HUES64 (cell line): ENCODE measurements around the gene EIF4E.
"Not testable (repeated sequence)": the region's sequence is repeated elsewhere in the genome, so short reads cannot be mapped to it uniquely, and the experiment has no call there.

Experiments used
- H3K27ac ChIP-seq: 2 replicates; pipeline ENCODE4 v1.7.0; 2013; ENCODE audit warnings: low read depth, low read length, inconsistent platforms
- H3K27me3 ChIP-seq: 2 replicates; pipeline ENCODE4 v1.6.1; 2013; ENCODE audit warnings: mild to moderate bottlenecking, low read length; ENCODE audit not compliant: insufficient read depth
- H3K36me3 ChIP-seq: 2 replicates; pipeline ENCODE4 v1.6.1; 2013; ENCODE audit warnings: mild to moderate bottlenecking, low read length; ENCODE audit not compliant: insufficient read depth
- H3K4me1 ChIP-seq: 2 replicates; pipeline ENCODE4 v1.6.1; 2013; ENCODE audit warnings: mild to moderate bottlenecking, low read length, moderate library complexity; ENCODE audit not compliant: insufficient read depth
- H3K4me3 ChIP-seq: 2 replicates; pipeline ENCODE4 v1.5.1; 2013; ENCODE audit warnings: mild to moderate bottlenecking, low read length, moderate library complexity
- H3K9ac ChIP-seq: 2 replicates; pipeline ENCODE4 v1.6.1; 2013; ENCODE audit warnings: mild to moderate bottlenecking, low read depth, low read length
- H3K9me3 ChIP-seq: 2 replicates; pipeline ENCODE4 v1.6.1; 2013; ENCODE audit warnings: low read depth, low read length; ENCODE audit not compliant: insufficient read depth
- WGBS: fragments of 150-250, 120-280 bp; methylation state at CpG from one replicate; pipeline ENCODE4 v1.1.7; 2013; ENCODE audit warnings: missing lambda C conversion rate; 5-methylcytosine and 5-hydroxymethylcytosine counted together

EIF4E gene

GRCh38 chr4:98872120-98872906, 56.6 kb downstream of the EIF4E start:
- 88% methylated on average over 3 of the region's 3 CpGs for WGBS
- not testable (repeated sequence) for H3K9ac ChIP-seq, H3K4me1 ChIP-seq, H3K4me3 ChIP-seq, H3K27me3 ChIP-seq, H3K9me3 ChIP-seq, H3K36me3 ChIP-seq, H3K27ac ChIP-seq

- Histone ChIP-seq H3K4me1 (no peaks in the 10 kb centered on the region), H3K27me3 (no peaks in the 10 kb centered on the region), H3K27ac (no peak overlapping the region), H3K36me3 (no peaks in the 10 kb centered on the region), H3K9ac (no peak overlapping the region), H3K4me3 (no peak overlapping the region), H3K9me3 (no peaks in the 10 kb centered on the region)
- no CpG with 5 or more reads among the region's 1 CpG for WGBS
These were observed 61.3 kb downstream of the EIF4E start for GRCh38 chr4:98867648-98868047.

- Histone ChIP-seq H3K27ac (no peak overlapping the region), H3K9me3 (no peaks in the 10 kb centered on the region), H3K4me1 (no peaks in the 10 kb centered on the region), H3K36me3 (no peaks in the 10 kb centered on the region), H3K9ac (no peak overlapping the region), H3K27me3 (no peaks in the 10 kb centered on the region), H3K4me3 (no peak overlapping the region)
- 97% methylated on average over 6 of the region's 6 CpGs for WGBS
These were observed 63.9 kb downstream of the EIF4E start for GRCh38 chr4:98865059-98865458.

GRCh38 chr4:98864560-98864959, 64.4 kb downstream of the EIF4E start:
- WGBS: 89% methylated on average over 7 of the region's 7 CpGs
- no peak overlapping the region for H3K4me3 ChIP-seq
- H3K4me1 ChIP-seq: no peaks in the 10 kb centered on the region
- no peaks in the 10 kb centered on the region for H3K36me3 ChIP-seq
- H3K9me3 ChIP-seq: no peaks in the 10 kb centered on the region
- H3K9ac ChIP-seq: no peak overlapping the region
- H3K27me3 ChIP-seq: no peaks in the 10 kb centered on the region
- no peak overlapping the region for H3K27ac ChIP-seq

- Histone ChIP-seq H3K4me1 (no peaks in the 10 kb centered on the region), H3K27ac (no peak overlapping the region), H3K9me3 (no peaks in the 10 kb centered on the region), H3K4me3 (no peak overlapping the region), H3K27me3 (no peaks in the 10 kb centered on the region), H3K9ac (no peak overlapping the region), H3K36me3 (no peaks in the 10 kb centered on the region)
- 82% methylated on average over 2 of the region's 3 CpGs for WGBS
These were observed 66.6 kb downstream of the EIF4E start for GRCh38 chr4:98862371-98862770.

- Histone ChIP-seq H3K36me3 (no peaks in the 10 kb centered on the region), H3K4me1 (no peaks in the 10 kb centered on the region), H3K27me3 (no peaks in the 10 kb centered on the region), H3K9me3 (no peaks in the 10 kb centered on the region), H3K9ac (no peak overlapping the region), H3K4me3 (no peak overlapping the region), H3K27ac (no peak overlapping the region)
- WGBS: 92% methylated on average over 2 of the region's 3 CpGs
These were observed 67.6 kb downstream of the EIF4E start for GRCh38 chr4:98861100-98861884.

- 81% methylated on average over 3 of the region's 3 CpGs for WGBS
These were observed 77.1 kb downstream of the EIF4E start for GRCh38 chr4:98851806-98852205.

GRCh38 chr4:98850937-98851336, 78.0 kb downstream of the EIF4E start:
- no peak overlapping the region for H3K9ac ChIP-seq
- H3K4me3 ChIP-seq: no peak overlapping the region
- H3K4me1 ChIP-seq: peaks cover 7% of the 10 kb centered on the region
- peaks cover 17% of the 10 kb centered on the region for H3K9me3 ChIP-seq
- no peak overlapping the region for H3K27ac ChIP-seq
- no peaks in the 10 kb centered on the region for H3K27me3 ChIP-seq
- H3K36me3 ChIP-seq: no peaks in the 10 kb centered on the region

More at GRCh38 chr4:98851806-98852205, 77.1 kb downstream of the EIF4E start:
- H3K36me3 ChIP-seq: no peaks in the 10 kb centered on the region
- no peak overlapping the region for H3K9ac ChIP-seq
- no peaks in the 10 kb centered on the region for H3K27me3 ChIP-seq
- H3K27ac ChIP-seq: no peak overlapping the region; the same call in 1 of the 2 replicates
- H3K4me1 ChIP-seq: peaks cover 7% of the 10 kb centered on the region
- H3K9me3 ChIP-seq: peaks cover 8% of the 10 kb centered on the region
- H3K4me3 ChIP-seq: no peak overlapping the region

GRCh38 chr4:98848448-98848847, 80.5 kb downstream of the EIF4E start:
- H3K27me3 ChIP-seq: no peaks in the 10 kb centered on the region
- WGBS: 97% methylated on average over 1 of the region's 1 CpG
- no peaks in the 10 kb centered on the region for H3K36me3 ChIP-seq
- no peak overlapping the region for H3K4me3 ChIP-seq
- H3K9me3 ChIP-seq: peaks cover 39% of the 10 kb centered on the region
- H3K9ac ChIP-seq: no peak overlapping the region
- H3K4me1 ChIP-seq: peaks cover 7% of the 10 kb centered on the region; the same call in 1 of the 2 replicates
- no peak overlapping the region for H3K27ac ChIP-seq

- no peaks in the 10 kb centered on the region for H3K36me3 ChIP-seq
- no peak overlapping the region for H3K9ac ChIP-seq
- no peaks in the 10 kb centered on the region for H3K4me1 ChIP-seq
These were observed 83.0 kb downstream of the EIF4E start for GRCh38 chr4:98845960-98846359.

GRCh38 chr4:98842917-98843316, 86.0 kb downstream of the EIF4E start:
- H3K36me3 ChIP-seq, H3K27ac ChIP-seq, H3K9ac ChIP-seq, H3K4me1 ChIP-seq, H3K4me3 ChIP-seq, H3K27me3 ChIP-seq: not testable (repeated sequence)
- H3K9me3 ChIP-seq: peaks cover 41% of the 10 kb centered on the region
- 97% methylated on average over 11 of the region's 11 CpGs for WGBS

More at GRCh38 chr4:98845960-98846359, 83.0 kb downstream of the EIF4E start:
- Histone ChIP-seq H3K4me3 (no peak overlapping the region), H3K27me3 (no peaks in the 10 kb centered on the region), H3K27ac (no peak overlapping the region), H3K9me3 (peaks cover 41% of the 10 kb centered on the region)
